K562 (cell line): ENCODE measurements around the gene RBM4B. TPM values are rescaled to one million over a fixed set of nuclear protein-coding genes. Genes with fewer than 3 reads are reported as not detected.

Experiments
- ARNT ChIP-seq, 2 experiments: fragments of 450-650 bp; IDR thresholded peaks; 2 replicates each; pipeline ENCODE4 v1.6.1; 2016; ENCODE audit warnings: mild to moderate bottlenecking in 1 of 2
- BDP1 ChIP-seq: IDR thresholded peaks from 3 replicates; pipeline ENCODE4 v1.6.1; 2011; ENCODE audit not compliant: insufficient read length, insufficient read depth
- BHLHE40 ChIP-seq: IDR thresholded peaks from 2 replicates; pipeline ENCODE4 v1.6.1; 2011; ENCODE audit warnings: low read length, improper control_type of control experiment
- CBFB ChIP-seq: sonication (generic); formaldehyde crosslinking; IDR thresholded peaks from 2 replicates; pipeline ENCODE4 v1.4.0; 2020; ENCODE audit warnings: mild to moderate bottlenecking, missing genetic modification reagents
- CBX8 ChIP-seq: fragments of 200-600 bp; sonication (generic); IDR thresholded peaks from 2 replicates; pipeline ENCODE4 v1.6.1; 2012; ENCODE audit warnings: borderline replicate concordance, mixed run types, low read depth, mild to moderate bottlenecking, moderate library complexity, mixed read lengths, low read length, control low read depth, inconsistent platforms; ENCODE audit not compliant: poor library complexity, severe bottlenecking; ENCODE audit errors: extremely low read depth
- FOXM1 ChIP-seq, 2 experiments: fragments of 450-650 bp in 1 of 2; sonication (generic) in 1 of 2; formaldehyde crosslinking in 1 of 2; IDR thresholded peaks; 2 replicates each; pipeline versions ENCODE4 v1.6.1 to v1.9.0; 2017 to 2022; ENCODE audit warnings: low read depth in 2 of 2, mild to moderate bottlenecking in 2 of 2, missing genetic modification reagents in 1 of 2, moderate library complexity in 1 of 2
- HDAC6 ChIP-seq: IDR thresholded peaks from 2 replicates; pipeline ENCODE4 v1.6.1; 2012; ENCODE audit warnings: low read depth, mild to moderate bottlenecking, control low read depth, inconsistent platforms, low read length, moderate library complexity
- HIVEP1 ChIP-seq: fragments of 250-450 bp; sonication (Bioruptor Pico); IDR thresholded peaks from 2 replicates; pipeline ENCODE4 v1.4.0; 2020; ENCODE audit warnings: mild to moderate bottlenecking
- HLTF ChIP-seq: fragments of 450-650 bp; IDR thresholded peaks from 2 replicates; pipeline ENCODE4 v1.6.1; 2016
- KDM1A ChIP-seq, 2 experiments: fragments of 450-650 bp; IDR thresholded peaks; 2 replicates each; pipeline ENCODE4 v1.6.1; 2016; ENCODE audit warnings: mild to moderate bottlenecking in 2 of 2
- NFRKB ChIP-seq: fragments of 450-650 bp; IDR thresholded peaks from 2 replicates; pipeline ENCODE4 v1.6.1; 2016; ENCODE audit warnings: low read depth
- PCBP2 ChIP-seq: fragments of 200-400 bp; formaldehyde crosslinking; IDR thresholded peaks from 2 replicates; pipeline ENCODE4 v1.6.1; 2018; ENCODE audit warnings: low read length, low read depth, mild to moderate bottlenecking, moderate library complexity; ENCODE audit not compliant: poor library complexity, severe bottlenecking
- POLR2G ChIP-seq: fragments of 200-400 bp; formaldehyde crosslinking; IDR thresholded peaks from 2 replicates; pipeline ENCODE4 v1.6.1; 2017; ENCODE audit warnings: low read depth, mild to moderate bottlenecking, antibody characterized with exemption, low read length, moderate library complexity
- RNF2 ChIP-seq: sonication (generic); IDR thresholded peaks from 2 replicates; pipeline ENCODE4 v1.6.1; 2016
- SAFB2 ChIP-seq: fragments of 200-400 bp; formaldehyde crosslinking; IDR thresholded peaks from 2 replicates; pipeline ENCODE4 v1.6.1; 2018; ENCODE audit warnings: borderline replicate concordance, low read length, low read depth, moderate library complexity; ENCODE audit not compliant: severe bottlenecking
- TOE1 ChIP-seq, 2 experiments: fragments of 450-650 bp in 1 of 2; sonication (generic) in 1 of 2; formaldehyde crosslinking in 1 of 2; IDR thresholded peaks; 2 replicates each; pipeline versions ENCODE4 v1.7.1 to v1.8.0; 2016 to 2022; ENCODE audit warnings: borderline replicate concordance in 2 of 2, mild to moderate bottlenecking in 2 of 2, antibody characterized with exemption in 1 of 2, inconsistent platforms in 1 of 2, low read depth in 1 of 2, missing genetic modification reagents in 1 of 2, moderate library complexity in 1 of 2
- ZC3H11A ChIP-seq: IDR thresholded peaks from 2 replicates; pipeline ENCODE4 v1.6.1; 2012; ENCODE audit warnings: low read depth, low read length, improper control_type of control experiment
- ZNF124 ChIP-seq: sonication (generic); formaldehyde crosslinking; IDR thresholded peaks from 2 replicates; pipeline ENCODE4 v1.8.1; 2022; ENCODE audit warnings: missing genetic modification reagents
- ZNF134 ChIP-seq: fragments of 250-450 bp; sonication (Bioruptor Pico); conservative IDR thresholded peaks from 2 replicates; pipeline ENCODE4 v1.4.0; 2020
- ZNF212 ChIP-seq: fragments of 450-650 bp; formaldehyde crosslinking; IDR thresholded peaks from 2 replicates; pipeline ENCODE4 v1.4.0; 2020; ENCODE audit warnings: mild to moderate bottlenecking
- ZNF23 ChIP-seq: fragments of 250-450 bp; sonication (Bioruptor Pico); IDR thresholded peaks from 2 replicates; pipeline ENCODE4 v1.4.0; 2020; ENCODE audit warnings: mild to moderate bottlenecking
- ZNF707 ChIP-seq: fragments of 250-450 bp; sonication (Bioruptor Pico); conservative IDR thresholded peaks from 2 replicates; pipeline ENCODE4 v1.8.0; 2022; ENCODE audit warnings: inconsistent platforms, mild to moderate bottlenecking, moderate library complexity
- ZNF76 ChIP-seq: fragments of 250-450 bp; sonication (Bioruptor Pico); IDR thresholded peaks from 2 replicates; pipeline ENCODE4 v1.4.0; 2020; ENCODE audit warnings: mild to moderate bottlenecking, moderate library complexity, borderline replicate concordance
- polyA plus RNA-seq, 8 experiments: library from polyadenylated mRNA; depleted of rRNA in 4 of 8; stranded (reverse) in 5 of 8; unstranded in 3 of 8; fragments of >200 nt; fragmentation: Nextera tagmentation in 2 of 8; fragmentation: Illumina TruSeq in 1 of 8; extraction: Ambion mirVana in 2 of 8; extraction: Trizol in 1 of 8; gene quantifications; 2 replicates each; pipeline versions ENCODE4 v1.2.1 to v1.2.3, GENCODE V29; 2011 to 2014; ENCODE audit warnings: inconsistent platforms in 1 of 8, missing spikeins in 1 of 8
- total RNA-seq, 7 experiments: library from RNA; depleted of rRNA in 6 of 7; stranded (reverse); fragments of >200 nt in 6 of 7; fragmentation: Illumina TruSeq in 2 of 7; extraction: Trizol in 2 of 7; gene quantifications; 2 replicates each; pipeline versions ENCODE4 v1.2.1 to v1.2.3, GENCODE V29; 2011 to 2021; ENCODE audit warnings: low replicate concordance in 1 of 7
- TF ChIP-seq, protein P1 (sequence below): fragments of 250-450 bp; sonication (Bioruptor Pico); IDR thresholded peaks from 2 replicates; pipeline ENCODE4 v1.4.0; 2020; ENCODE audit warnings: borderline replicate concordance
- TF ChIP-seq, protein P2 (sequence below): sonication (generic); formaldehyde crosslinking; IDR thresholded peaks from 2 replicates; pipeline ENCODE4 v1.8.1; 2022; ENCODE audit warnings: missing genetic modification reagents
- TF ChIP-seq, protein P3 (sequence below): fragments of 450-650 bp; IDR thresholded peaks from 2 replicates; pipeline ENCODE4 v1.6.1; 2016

Gene RBM4B
- total and polyA plus RNA-seq, 9 of the 15 experiments (the other 6 are each of a cell fraction or from before 2014, with no cell fraction given): 14.6 to 39.9 (median 23.3) TPM

DNA sequence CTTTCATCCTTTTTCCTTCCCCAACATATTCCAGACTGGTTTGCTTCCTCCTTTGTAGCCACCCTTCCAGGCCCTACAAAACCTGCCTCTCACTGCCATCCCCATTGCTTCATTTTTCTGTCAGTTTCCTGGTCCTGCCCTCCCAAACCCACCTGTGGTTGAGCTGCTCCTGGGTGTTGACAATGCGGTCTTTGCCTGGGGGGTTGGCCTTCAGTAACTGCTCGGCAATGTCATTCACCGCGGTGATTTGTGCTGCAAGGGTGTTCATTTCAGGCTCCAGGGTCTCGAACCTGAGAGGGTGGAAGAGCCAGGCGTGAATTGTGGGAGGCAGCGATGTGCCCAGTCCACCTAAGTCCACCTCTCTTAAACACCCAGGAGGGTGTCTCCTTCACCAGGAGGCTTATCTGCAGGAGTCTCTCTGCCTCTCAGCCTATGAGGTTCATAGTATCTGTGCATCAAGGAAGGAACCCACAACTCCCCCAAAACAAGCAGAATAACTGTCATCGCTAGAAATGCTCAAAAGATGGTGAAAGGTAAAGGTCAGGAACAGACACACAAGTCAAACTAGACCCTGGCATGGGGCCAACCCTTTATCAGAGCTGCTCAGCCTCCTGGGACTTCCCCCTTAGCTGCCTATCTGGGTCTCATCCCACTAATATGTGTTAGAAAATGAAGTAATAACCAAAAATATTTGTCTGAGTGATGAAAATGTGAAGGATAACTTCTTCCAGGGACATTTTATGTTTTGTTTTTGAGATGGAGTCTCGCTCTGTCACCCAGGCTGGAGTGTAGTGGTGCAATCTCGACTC is 23.9 kb upstream of the RBM4B start (continued):
- TF ChIP-seq PCBP2: no peak
- TF ChIP-seq ZNF124 (CRISPR knock-in tag): no peak
- 0 out of 2 replicates have a peak, but pooled peaks have one; percentile 41 for TF ChIP-seq ZNF76 (CRISPR knock-in tag)
- TF ChIP-seq, protein P1, sequence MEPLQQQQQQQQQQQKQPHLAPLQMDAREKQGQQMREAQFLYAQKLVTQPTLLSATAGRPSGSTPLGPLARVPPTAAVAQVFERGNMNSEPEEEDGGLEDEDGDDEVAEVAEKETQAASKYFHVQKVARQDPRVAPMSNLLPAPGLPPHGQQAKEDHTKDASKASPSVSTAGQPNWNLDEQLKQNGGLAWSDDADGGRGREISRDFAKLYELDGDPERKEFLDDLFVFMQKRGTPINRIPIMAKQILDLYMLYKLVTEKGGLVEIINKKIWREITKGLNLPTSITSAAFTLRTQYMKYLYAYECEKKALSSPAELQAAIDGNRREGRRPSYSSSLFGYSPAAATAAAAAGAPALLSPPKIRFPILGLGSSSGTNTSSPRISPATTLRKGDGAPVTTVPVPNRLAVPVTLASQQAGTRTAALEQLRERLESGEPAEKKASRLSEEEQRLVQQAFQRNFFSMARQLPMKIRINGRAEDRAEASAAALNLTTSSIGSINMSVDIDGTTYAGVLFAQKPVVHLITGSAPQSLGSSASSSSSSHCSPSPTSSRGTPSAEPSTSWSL (CRISPR knock-in tag): no peak
- TF ChIP-seq NFRKB: no peak; the same call in 1 of the 2 replicates
- TF ChIP-seq TOE1 (IDR thresholded peaks at IDR 0.05; ENCODE audit: borderline replicate concordance): peak; percentile 61; the same call in 1 of the 2 replicates
- TF ChIP-seq TOE1 (CRISPR knock-in tag; IDR thresholded peaks at IDR 0.05; ENCODE audit: borderline replicate concordance, low read depth): no peak
- no peak for TF ChIP-seq CBFB
- no peak for TF ChIP-seq CBX8
- no peak for TF ChIP-seq HIVEP1 (CRISPR knock-in tag)
- TF ChIP-seq ARNT (IDR thresholded peaks at IDR 0.05): peak; percentile 29 to 87; a peak in 3 of 4 replicates
- no peak for TF ChIP-seq HLTF
- no peak for TF ChIP-seq POLR2G
- TF ChIP-seq SAFB2: no peak
- TF ChIP-seq ZC3H11A: no peak
- no peak for TF ChIP-seq ZNF707
- no peak for TF ChIP-seq ZNF23 (CRISPR knock-in tag)
- TF ChIP-seq RNF2: peak; percentile 87
- TF ChIP-seq ZNF212 (CRISPR knock-in tag): no peak
- TF ChIP-seq KDM1A (IDR thresholded peaks at IDR 0.05): peak; percentile 94
- no peak for TF ChIP-seq HDAC6
- peak; percentile 34; the same call in 1 of the 2 replicates for TF ChIP-seq BHLHE40
- TF ChIP-seq, protein P2, sequence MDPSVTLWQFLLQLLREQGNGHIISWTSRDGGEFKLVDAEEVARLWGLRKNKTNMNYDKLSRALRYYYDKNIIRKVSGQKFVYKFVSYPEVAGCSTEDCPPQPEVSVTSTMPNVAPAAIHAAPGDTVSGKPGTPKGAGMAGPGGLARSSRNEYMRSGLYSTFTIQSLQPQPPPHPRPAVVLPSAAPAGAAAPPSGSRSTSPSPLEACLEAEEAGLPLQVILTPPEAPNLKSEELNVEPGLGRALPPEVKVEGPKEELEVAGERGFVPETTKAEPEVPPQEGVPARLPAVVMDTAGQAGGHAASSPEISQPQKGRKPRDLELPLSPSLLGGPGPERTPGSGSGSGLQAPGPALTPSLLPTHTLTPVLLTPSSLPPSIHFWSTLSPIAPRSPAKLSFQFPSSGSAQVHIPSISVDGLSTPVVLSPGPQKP (CRISPR knock-in tag): no peak
- TF ChIP-seq, protein P3, sequence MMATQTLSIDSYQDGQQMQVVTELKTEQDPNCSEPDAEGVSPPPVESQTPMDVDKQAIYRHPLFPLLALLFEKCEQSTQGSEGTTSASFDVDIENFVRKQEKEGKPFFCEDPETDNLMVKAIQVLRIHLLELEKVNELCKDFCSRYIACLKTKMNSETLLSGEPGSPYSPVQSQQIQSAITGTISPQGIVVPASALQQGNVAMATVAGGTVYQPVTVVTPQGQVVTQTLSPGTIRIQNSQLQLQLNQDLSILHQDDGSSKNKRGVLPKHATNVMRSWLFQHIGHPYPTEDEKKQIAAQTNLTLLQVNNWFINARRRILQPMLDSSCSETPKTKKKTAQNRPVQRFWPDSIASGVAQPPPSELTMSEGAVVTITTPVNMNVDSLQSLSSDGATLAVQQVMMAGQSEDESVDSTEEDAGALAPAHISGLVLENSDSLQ: peak; percentile 67
- TF ChIP-seq BDP1: no peak
- TF ChIP-seq FOXM1 (IDR thresholded peaks at IDR 0.05; ENCODE audit: low read depth): peak; percentile 85
- TF ChIP-seq FOXM1 (CRISPR knock-in tag; IDR thresholded peaks at IDR 0.05; ENCODE audit: low read depth): no peak
- TF ChIP-seq ZNF134 (CRISPR knock-in tag): no peak
